HG03135 (cell line): ENCODE measurements around the gene RBM46.

ENCODE experiments used
- ATAC-seq: cut with Tn5 transposase; IDR thresholded peaks from one replicate; pipeline ENCODE4 v1.9.1; 2021; ENCODE audit warnings: mild to moderate bottlenecking, moderate library complexity; ENCODE audit not compliant: unreplicated experiment

The RBM46 gene, protein sequence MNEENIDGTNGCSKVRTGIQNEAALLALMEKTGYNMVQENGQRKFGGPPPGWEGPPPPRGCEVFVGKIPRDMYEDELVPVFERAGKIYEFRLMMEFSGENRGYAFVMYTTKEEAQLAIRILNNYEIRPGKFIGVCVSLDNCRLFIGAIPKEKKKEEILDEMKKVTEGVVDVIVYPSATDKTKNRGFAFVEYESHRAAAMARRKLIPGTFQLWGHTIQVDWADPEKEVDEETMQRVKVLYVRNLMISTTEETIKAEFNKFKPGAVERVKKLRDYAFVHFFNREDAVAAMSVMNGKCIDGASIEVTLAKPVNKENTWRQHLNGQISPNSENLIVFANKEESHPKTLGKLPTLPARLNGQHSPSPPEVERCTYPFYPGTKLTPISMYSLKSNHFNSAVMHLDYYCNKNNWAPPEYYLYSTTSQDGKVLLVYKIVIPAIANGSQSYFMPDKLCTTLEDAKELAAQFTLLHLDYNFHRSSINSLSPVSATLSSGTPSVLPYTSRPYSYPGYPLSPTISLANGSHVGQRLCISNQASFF

DNA sequence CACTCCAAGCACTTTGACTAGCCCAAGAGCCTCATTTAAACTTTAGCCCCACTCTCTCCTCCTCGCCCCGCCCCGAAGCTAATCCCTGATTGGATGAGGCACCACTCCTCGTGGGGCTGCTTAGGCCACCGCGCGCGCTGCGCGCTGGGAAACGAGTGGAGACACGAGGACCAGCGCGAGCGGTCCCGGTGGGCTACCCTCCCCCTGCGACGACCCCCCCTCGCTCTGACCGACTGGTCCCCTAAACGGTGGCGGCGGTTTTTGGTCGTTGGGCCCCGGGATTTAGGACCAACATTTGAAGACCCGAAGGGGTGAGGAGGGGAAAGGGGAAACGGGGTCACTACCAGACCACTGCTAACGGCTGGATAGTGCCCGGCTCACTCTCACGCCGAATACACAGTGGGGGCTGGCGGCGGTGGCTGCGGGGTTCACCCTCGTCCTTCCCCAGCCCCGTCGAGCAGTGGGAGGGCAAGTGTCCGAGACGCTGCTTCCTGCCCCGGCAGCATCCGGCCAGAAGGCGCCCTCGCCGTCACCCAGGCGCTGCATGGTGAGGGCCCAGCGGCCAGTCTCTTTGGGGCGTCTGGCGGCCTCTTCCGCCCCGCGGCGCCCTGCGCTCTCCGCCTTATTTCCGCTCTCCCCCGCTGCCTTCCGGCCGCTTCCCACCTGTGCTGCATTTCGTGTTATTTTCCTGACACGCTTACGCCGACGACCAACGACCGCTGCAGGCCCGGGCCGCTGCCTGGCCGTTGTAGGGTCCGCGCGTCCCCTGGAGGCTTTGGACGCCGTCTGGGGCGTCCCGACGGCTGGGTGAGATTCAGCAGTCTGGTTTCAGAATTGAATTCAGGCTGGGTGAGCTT, at the start of gene RBM46:
RBM46 (plus strand) TSS at position 147 of the 857 bp plus-strand sequence. CDS start 15,481 bp downstream, outside the sequence.
- ATAC-seq: no peak

DNA sequence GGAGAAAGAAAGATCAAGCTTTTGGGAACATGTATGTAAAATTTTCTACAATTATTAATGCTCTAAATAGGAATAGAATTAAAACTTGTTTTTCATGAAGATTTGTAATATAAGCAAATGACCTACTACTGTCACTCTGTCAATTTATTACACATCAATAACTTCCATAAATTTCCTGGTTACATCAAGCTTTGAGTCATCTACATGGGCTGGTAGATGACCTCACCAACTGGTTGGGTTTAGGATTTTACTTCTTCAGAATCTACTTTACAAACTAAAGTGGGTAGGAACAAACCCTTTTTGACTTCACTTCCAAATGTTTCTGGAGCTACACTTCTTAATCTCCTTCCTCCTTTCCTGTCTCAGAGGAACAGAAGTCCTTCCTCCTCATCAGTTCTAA, 49.3 kb upstream of the RBM46 start:
- ATAC-seq: no peak

DNA sequence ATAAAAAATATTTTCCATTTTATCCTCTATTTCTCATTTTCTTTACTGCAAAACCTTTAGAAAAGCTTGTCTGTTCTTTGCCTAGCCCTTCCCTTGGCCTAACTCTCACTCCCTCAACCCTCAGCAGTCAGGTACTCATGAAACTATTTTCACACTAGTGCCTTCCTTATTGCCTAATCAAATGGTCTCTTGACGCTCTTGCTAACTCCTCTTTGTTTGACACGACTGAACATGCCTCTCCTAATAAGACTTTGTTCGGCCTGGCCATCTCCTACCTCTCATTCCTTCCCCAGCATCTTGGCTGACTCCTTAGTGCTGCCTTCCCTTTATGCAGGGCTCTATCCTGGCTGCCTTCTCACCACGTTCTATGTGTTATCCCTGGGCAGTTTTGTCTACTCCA, 48.4 kb upstream of the RBM46 start:
- no peak for ATAC-seq

DNA sequence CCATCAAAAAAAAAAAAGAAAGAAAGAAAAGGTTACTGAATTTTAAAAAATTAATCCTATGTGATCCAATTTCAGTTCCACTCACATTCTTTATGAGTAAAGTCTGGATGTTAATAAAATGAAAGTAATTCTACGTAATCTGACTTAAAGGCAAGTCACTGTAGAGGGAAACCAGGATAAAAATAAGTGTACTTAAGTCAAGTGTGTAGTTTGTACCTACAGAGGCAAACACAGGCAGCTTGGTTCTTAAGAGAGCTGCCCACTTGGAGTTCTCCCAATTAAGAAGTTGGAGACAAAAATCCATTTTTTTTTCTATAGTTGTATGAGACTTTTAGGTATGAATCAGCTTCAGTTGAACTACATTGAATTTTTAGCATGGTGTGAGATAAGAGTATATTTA, 44.3 kb upstream of the RBM46 start:
- ATAC-seq: no peak

DNA sequence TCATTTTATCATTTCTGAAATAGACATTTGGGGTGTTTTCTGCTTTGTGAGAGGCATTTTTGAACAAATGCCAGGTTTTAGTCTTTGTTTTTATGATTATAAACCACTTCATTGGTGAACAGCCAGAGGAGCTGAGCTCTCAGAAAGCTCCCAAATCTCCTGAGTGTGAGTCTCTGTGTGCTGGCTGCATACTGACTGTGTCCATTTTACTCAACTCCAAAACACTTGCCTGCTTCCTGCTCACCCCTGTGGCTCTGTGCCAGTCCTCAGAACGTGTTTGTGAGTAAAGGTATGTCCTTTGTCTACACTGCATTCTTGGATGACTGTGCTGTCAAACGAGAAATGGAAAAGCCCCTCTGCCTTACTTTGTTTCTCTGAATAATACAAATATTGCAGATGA, 42.6 kb upstream of the RBM46 start:
- ATAC-seq: no peak

DNA sequence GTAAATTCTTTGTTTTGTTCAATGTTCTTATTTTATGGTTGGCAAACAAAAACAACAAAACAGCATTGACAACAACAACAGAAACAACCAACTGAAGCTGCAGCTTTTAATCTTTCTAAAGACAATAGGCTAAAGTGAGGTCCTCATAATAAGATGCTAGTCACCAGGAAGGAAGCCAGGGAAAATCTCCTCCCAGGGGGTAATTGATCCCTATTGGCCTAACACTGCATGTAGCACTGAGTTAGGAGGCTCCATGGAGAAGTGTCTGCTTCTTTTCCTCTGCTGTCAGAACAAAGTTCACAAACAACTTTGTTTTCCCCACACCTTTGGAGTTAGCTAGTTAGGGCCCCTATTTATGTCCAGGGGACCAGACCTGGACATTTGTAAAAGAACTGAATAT, 42.0 kb upstream of the RBM46 start:
- no peak for ATAC-seq

DNA sequence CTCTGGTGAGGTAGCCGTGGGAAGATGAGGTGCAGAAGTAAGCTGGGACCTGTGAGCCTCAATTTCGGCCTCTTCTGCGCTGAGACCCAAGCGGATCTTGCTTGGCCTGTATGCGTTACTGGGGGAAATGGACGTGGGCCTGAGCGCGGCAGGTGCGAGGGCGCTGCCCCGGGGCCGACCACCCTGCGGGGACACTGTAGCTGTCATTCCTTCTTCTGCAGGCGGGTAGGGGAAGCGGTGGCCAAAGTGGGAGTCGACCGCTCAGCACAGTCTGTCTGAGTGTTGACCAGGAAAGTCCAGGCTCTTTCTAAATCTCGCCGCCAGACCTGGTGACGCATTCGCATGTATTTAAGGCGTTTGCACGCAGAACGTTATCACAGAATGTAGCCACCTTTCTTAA, 40.6 kb upstream of the RBM46 start:
- ATAC-seq: no peak

DNA sequence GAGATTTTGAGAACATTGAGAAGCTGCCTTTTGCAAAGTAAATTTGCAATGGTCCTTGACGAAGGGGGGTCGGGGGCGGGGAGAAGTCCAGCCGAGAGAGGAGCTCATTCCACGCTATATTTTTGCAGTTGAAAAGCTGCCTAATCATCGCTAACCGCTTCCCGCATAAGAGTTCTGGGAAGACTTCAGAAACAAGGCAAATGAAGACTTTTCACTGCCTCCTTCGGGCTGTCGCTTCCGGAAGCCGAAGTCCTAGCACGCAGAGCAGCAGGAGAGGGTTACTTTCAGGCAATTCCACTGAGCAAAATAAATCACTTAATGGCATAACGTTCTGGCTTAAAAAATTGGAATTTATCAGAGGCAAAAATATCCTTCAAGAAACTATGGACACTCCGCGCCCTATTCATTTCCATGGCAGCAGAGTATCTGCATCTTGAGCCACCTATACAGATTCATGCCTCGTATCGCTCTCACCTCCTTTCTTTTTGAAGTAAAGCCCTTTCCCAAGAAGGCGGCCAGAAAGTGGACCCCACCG, 39.9 kb upstream of the RBM46 start:
- no peak for ATAC-seq

DNA sequence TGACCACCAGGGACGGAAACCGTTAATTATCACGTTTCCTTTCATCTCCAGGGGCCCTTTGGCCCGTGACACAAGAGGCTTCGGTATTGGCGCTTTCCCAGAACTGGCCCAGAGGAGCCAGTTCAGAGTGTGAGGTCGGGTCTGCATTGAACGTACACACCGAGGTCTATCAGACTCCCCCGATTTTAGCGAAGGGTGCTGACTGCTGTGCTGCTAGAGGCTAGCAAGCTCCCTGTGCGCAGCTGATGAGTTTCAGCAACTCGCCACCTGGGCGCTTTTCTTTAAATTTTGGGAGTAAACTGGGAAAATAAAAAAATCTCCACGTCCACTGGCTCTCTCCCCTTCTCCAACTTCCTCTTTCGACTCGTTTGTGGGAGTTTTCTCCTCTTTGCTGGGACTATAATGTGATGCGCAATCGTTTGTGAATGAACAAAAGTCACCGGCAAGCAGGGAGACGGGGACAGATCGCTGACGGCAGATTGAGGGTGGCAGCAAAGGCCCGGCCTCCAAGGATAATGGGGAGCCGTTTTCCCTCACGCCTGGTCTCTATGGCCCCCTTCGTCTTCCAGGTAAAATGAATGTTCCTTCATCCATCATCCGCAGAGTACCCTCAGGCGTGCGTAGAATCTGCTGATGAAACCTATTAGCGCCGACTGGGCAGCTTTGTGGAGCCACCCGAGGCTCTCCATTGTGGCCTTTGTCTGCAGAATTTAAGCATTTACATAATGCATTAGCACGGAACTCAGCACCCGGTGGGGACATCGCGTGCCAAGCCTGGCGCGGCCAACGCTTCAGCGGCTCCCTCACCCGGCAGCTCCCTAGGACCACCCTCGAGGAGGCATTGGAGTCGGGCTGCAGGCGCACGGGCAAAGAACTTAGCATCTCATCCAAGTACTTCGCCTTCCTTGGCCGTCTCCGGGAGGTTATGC, 38.9 kb upstream of the RBM46 start:
- no peak for ATAC-seq

DNA sequence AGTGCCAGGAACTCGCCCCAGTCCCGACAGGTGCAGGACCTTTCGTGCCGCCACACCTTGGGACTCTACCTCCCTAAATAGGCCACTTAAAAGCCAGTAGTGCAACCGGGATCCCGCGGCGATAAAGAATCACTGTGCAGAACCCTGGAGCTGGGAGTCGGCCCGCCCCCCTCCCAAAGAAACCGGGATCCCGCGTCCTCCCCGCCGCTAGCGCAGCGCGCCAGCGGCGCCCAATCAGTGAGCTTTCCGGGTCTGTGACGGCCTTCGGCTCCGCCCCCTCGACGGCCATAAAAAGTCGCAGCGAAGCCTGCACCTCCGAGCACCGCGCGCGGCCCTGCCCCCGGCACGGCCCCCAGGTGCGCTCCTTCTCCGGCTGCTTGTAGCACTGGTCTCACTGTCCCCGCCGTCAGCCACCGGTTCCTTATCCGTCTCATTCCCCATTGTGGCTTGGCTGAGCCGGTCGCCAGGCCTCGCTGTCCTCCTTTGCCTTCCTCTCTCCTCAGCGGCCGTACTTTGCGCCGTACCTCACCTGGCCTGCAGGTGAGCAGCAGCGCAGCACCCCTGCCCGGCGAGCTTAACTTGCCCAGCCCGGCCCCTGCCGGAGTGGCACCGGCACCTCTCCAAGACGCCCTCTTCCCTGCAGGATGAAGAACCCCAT, 37.3 kb upstream of the RBM46 start, which contains the start of gene LRAT:
LRAT (plus strand) TSS at position 318 of the 658 bp plus-strand sequence; CDS start at position 645, 327 bp downstream.
- ATAC-seq: no peak

DNA sequence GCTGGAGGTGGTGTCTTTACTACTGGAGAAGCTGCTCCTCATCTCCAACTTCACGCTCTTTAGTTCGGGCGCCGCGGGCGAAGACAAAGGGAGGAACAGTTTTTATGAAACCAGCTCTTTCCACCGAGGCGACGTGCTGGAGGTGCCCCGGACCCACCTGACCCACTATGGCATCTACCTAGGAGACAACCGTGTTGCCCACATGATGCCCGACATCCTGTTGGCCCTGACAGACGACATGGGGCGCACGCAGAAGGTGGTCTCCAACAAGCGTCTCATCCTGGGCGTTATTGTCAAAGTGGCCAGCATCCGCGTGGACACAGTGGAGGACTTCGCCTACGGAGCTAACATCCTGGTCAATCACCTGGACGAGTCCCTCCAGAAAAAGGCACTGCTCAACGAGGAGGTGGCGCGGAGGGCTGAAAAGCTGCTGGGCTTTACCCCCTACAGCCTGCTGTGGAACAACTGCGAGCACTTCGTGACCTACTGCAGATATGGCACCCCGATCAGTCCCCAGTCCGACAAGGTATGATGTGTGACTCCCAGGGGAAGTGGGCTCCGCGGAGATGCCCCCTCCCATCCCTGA, 36.6 kb upstream of the RBM46 start:
- ATAC-seq: no peak

DNA sequence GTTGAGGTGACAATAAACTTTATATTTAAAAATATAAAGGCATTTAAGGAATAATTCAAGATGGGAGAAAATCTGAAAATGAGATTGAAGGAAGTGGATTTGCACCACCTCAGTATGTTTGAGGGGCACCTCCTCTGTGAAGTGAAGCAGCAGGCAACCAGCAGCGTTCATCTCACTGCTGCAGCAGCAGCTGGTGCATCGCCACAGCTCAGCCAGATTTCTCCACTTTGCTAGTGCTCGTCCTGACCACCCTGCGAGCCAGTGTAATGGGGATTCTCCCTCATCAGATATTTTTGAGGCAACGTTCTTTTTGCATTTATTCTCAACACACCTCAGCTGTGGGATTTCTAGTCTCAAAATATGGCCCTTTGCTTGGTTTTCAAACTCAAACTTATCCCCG, 23.4 kb upstream of the RBM46 start:
- no peak for ATAC-seq

DNA sequence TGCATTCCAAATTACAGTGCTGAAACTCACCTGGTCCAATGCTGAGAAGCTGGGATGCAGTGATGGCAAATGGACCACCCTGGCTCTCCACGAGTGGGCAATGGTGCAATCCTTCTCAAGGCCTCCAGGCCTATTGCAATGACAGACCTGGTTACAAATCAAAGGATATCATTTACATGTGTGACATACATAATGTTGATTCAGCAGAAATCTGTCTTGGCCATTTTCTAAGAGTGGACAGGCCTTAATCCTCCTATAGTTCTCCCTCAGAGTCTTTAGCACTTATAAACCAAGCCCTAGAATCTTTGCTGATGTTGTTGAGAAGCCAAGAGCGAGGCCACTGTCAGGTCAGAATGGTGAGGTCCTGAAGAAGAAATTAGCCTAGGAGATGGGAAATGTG, 20.2 kb upstream of the RBM46 start:
- ATAC-seq: no peak

DNA sequence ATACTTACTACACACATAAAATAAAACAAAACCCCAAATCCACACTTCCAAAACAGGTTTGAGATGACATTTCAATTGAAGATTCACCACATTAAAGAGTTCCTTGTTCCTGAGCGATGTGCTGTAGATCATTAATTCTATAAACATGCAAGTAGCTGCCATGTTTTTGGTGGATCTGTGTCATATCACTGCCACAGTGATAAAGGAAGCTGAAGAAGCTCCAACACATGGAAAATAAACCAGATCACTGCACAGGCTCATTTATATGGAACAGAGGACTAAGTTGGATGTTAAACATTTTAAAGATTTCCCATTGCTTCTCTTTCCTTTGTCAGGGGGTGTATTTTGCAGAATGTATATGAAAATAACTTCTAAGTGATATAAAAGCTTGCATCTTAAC, 2.8 kb upstream of the RBM46 start:
- no peak for ATAC-seq

DNA sequence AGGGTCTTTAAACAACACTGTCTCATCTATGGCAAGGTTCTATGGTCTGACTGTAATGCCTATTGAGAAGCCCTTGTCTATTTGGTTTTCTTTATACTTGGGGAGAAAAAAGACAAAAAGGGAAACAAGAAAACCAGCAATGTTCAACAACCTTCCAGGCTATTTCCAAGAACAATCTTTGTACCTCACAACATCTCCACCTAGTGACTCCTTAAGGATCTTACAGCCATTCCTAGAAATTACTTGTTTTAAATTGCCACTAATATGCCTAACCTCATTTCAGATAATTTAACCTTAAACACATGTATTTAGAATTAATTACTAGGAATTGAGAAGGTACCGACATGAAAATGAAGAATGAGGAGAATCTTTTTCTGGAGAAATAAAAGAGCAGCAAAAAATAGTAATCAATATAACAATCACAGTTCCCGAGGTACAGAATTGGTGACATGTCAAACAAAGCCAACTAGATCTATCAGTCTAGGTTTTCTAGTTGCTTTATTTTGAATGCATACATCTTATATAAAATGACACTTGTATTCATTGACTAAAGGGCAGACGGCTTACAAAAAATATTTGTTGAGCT, 1.6 kb upstream of the RBM46 start:
- no peak for ATAC-seq

DNA sequence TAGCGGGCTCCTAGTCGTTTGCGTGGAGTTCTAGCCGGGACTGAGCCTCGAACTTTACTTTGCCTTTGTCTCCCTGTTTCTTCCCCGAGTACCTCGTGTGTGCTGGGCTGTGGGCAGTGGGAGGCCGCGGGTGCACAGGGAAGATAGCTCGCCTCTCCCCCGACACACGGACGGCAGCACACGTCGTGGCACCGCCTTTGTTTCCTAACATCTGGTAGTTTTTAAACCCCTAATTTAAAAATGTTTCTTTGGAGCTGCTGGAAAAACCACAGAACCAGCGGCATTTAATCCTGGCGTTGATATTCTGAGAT, 866 bp downstream of the RBM46 start:
- ATAC-seq: no peak

DNA sequence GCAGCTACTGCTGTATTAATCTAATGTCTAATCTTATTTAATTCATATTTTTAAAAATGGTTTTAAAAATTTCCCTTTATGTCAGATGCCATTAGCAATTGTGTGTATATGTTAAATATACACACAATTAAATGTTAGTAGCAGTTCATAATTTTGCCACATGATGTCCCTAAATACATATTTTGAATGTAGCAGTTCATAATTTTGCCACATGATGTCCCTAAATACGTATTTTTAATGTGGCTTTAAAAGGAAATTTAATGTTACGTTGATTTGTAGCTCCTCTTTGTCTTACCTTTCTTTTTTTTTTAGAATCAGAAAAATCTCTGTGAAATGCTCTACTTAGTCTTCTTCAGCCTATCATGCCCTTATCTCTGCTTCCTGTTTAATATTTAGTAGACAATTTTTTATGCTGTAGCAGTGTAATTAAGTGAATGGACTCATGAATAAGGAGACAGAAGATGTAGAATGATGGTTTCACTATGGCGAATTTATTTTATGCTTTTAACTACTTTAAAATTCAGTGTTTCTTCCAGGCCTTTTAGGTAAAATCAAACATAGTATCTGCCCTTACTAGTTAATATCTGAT, 26.1 kb downstream of the RBM46 start:
- peak; percentile 92 for ATAC-seq

DNA sequence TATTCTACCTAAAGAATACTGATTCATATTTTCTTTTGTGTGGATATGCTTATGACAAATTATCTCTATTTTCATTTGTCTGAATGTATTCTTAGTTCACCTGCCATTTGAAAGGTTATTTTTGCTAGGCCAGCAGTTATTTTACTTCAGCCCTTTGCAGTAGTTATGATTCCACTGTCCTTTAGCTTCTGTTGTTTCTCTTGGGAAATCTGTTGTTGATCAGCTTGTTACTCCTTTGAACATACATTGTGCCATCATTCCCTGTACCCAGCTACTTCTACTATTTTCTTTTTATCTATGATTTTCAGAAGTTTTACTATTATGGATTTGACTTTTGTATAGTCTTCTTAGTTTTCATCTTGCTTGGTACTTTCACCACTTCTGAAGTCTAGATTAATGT, 37.2 kb downstream of the RBM46 start:
- no peak for ATAC-seq

DNA sequence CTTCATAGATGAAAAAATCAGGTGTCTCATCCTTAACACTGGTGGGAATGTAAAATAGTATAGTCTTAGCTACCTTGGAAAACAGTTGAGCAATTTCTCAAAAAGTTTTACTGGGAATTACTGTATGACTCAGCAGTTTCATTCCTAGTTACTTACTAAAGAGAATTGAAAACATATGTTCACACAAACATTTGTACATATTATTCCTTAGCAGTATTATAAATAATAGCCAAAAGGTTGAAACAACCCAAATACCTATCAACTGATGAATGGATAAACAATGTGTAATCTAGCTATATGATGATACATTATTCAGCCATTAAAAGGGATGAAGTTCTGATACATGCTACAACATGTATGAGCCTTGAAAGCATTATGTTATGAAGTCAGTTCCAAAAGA, 41.7 kb downstream of the RBM46 start:
- ATAC-seq: no peak
